HUDEP-2 (cell line): ENCODE measurements around the gene B3GLCT.

Experiments
- DNase-seq, 76 experiments: peaks; one replicate each; lab custom pipeline; 2025; ENCODE audit not compliant: unreplicated experiment in 76 of 76; lab: John Stamatoyannopoulos, UW

B3GLCT gene

DNA sequence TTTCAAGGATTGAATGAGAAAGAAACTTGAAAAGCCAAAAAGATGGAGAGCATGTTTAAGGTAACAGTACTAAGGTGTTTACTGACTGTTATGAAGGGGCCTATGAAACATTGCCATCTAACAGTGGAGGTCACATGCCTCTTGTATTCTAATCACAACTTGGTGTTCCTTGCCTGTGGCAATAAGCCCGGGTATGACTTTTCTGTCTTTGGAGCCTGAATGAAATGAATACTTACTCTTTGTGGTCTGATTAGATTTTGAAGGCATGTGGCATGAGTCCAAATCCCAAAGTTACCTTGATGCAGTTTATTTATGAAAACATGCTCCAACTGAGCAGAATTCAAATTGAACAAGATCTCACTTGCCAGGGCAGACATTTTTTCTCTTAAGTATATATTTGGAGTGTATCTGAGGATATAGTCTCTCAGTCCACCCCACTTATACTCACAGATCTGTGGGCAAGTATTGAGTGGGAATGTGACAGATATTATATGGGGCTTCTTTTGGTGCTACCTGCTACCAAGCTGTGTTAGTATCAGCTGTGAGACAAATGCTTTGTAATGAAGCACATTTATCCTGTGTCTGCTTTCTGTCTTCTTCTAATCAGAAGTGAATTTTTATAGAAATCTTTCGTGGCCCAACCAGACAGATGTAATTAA lies 67.5 kb downstream of the B3GLCT start:
- DNase-seq, result no peak

DNA sequence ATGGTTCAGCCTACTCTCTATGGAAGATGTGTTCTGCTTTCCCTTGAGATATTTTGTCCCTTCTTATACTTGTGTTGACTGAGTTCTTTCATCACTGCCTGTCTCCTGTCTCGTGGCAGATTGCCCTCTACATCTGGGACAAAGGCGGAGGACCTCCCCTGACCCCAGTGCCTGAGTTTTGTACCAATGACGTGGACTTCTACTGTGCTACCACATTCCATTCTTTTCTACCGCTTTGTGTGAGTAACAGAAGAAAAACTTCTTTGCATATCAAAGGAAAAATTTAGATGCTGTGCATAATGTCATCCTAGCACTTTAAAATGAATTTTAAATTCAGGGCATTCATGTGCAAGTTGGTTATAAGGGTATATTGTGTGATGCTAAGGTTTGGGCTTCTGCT lies 74.6 kb downstream of the B3GLCT start:
- no peak for DNase-seq

DNA sequence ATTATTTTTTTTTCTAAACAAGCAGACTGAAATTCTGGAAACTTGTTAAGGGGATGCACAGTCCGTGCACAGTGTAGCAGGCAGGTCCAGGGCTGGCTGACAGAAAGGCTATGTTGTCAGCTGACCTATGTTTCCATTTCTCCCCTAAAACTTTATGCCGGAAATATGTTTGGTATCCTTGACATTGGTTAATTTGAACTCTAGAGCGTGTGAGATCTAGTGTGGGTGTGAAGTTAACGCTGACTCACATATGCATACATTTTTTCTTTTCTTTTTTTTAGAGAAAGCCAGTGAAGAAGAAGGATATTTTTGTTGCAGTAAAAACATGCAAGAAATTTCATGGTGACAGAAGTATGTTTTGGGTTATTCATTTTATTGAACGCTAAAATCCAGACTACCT lies 76.6 kb downstream of the B3GLCT start:
- DNase-seq, result no peak

DNA sequence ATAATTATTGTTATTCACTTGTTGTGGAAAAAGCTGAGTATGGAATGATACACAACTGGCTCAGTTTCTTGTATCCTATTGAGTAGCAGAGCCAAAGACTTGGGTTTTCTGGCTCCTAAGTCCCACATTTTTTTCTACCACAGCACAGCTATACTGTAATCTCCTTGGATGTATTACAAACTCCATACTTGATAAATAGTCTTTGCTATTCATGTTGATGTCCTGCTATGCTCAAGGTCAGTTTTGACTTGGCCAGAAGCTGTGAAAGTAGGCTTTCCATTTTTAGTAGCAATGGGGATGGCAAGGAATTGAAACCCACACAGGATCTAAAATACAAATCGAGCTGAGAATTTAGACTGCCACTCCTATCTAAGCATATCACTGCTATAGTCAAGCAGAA lies 79.1 kb downstream of the B3GLCT start:
- no peak for DNase-seq

DNA sequence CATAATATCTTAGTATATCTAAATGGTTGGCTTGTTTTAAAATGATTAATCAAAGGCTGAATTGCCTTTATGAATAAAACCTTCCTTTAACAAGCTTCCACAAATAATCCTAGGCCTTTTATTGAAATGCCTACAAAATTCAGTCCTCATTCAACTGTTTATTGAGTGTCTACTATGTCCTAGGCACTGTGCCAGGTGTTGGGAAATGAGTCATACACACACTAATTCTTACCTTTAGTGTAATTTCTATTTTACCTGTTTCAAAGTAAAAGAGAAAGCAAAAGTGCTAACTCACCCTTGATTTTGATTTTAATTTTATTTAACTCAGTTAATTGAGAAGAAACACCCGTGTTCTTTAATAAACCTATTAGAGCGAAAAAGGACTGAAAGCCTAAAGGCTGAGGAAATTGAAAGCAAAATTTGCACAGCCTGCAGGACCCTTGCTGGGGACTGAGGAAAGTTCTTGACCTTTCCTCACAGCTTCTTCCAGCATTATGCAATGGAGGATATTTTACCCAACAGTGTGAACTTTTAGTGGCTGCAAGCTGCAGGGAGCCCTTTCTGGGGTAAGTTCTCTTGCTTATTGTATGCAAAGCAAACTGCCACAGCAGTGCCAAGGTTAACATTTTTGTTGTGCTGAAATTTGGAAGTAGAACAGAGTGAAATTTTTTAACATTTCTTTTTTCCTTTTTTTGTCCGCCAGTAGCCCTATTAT lies 83.1 kb downstream of the B3GLCT start:
- no peak for DNase-seq

GRCh38 chr13:31286930-31287329 lies 87.2 kb downstream of the B3GLCT start:
- no peak for DNase-seq

GRCh38 chr13:31301119-31301518 lies 101.3 kb downstream of the B3GLCT start:
- no peak for DNase-seq

DNA sequence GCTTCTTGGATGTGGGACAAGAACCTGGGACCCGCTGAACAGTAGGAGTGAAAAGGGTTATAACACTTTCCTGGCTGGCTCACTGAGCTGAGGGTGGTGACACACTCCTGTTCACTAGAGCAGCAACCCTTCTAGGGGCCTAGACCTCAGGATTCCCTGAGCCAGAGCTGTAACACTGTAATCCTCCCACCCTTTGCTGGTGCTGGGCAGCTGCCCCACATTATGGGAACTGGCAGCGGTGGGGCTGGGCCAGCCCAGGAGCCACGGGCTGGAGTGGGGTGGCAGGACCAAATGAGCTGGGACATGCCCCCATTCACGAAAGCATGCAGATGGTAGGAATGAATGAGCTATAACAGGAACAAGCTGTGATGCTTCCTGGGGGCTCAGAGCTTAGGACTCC lies 110.6 kb downstream of the B3GLCT start:
- DNase-seq, result no peak

- DNase-seq, result no peak
Measured at GRCh38 chr13:31310786-31311185, 111.0 kb downstream of the B3GLCT start.

- DNase-seq, result peak in 38 of 76 experiments; percentile 0 to 63 (median 10)
Measured at GRCh38 chr13:31311921-31312320, 112.1 kb downstream of the B3GLCT start.

GRCh38 chr13:31314961-31315360 lies 115.2 kb downstream of the B3GLCT start:
- DNase-seq, result no peak

DNA sequence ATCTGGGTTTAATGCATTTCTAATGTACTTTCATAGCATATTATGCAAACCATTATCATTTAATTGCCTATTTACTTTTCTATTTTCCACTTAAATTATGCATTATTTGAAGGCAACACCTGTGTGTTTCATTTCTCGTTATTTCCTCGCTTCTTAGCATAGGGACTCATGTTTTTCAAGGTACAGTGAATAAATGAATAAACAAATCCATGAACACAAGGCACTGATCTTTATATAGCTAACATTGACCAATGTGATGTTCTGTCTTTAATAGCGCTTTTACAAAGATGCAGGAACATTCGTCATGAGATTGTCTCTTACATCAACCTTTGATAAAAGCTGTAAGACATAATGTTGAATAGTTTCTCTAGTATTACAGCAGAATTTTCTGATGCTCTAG lies 121.2 kb downstream of the B3GLCT start:
- DNase-seq, result no peak

DNA sequence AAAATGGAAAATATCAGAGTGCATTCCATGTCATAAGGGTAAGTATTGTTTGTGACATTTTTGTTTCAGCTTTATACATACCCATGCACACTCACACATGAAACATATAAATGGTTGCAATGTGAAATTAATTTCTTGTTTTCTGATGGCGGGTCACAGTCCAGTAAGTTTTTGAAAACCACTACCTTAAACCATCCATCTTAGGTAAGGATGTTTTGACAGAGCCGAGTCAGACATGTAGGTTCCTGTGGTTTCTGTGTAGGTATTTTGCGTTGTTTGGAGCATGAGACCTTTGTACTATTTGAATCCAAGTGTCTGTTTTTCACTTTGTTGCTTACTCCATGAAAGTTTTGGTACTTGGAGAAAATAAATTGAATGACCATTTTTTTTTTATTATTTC lies 121.7 kb downstream of the B3GLCT start:
- DNase-seq, result no peak

DNA sequence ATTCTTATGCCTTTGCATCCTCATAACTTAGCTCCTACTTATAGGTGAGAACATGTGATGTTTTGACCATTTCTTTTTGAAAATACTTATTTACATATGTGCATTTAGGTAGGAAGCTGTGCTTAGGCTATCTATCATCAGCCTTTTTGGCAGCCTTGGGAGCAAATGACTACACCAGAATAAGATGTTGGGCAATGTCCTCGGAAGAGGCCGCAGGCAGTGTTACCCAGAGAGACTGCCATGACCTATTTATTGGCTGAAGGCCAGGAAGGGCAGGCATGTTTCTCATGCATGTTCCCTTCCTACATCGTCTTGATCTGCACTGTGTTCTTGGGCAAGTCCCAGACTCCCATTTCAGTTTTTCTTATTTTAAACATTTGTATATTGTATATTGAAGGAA lies 122.3 kb downstream of the B3GLCT start:
- DNase-seq, result no peak

- DNase-seq, result no peak
Measured at GRCh38 chr13:31322702-31323405, 123.1 kb downstream of the B3GLCT start.

GRCh38 chr13:31327182-31327860 lies 127.5 kb downstream of the B3GLCT start:
- no peak for DNase-seq

DNA sequence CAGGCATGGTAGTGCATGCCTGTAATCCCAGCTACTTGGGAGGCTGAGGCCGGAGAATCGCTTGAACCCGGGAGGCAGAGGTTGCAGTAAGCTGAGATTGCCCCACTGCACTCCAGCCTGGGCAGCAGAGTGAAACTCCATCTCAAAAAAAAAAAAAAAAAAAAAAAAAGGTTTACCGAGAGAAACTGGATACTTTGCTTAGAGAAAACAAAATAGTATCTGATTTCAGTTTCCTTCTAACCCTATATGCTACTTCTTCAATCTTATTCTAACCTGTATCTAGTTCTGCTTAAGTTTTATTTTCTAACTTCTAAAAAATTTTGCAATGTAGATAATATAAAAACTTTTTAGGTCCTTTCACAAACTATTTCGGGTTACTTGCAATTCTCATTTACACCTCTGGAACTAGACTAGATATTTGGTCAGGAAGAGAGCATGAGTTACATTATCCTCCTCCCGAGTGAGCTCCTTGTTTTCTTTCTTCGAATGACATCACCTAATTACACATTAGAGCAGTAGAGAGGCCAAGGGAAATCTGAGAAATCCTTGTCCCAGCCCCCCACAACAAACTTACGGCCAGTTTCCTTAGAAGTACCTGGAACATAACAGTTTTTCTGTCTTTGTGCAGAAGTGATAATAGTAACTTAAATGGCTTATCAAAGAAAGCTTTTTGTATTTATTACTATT lies 128.9 kb downstream of the B3GLCT start:
- DNase-seq, result no peak

GRCh38 chr13:31330236-31330635 lies 130.5 kb downstream of the B3GLCT start:
- DNase-seq, result no peak

GRCh38 chr13:31331068-31331467 lies 131.3 kb downstream of the B3GLCT start:
- no peak for DNase-seq

- DNase-seq, result no peak
Measured at GRCh38 chr13:31334547-31334946, 134.8 kb downstream of the B3GLCT start.
